HG02798 (cell line): ENCODE data around the gene EGLN3.

ENCODE experiments used
- ATAC-seq: cut with Tn5 transposase; IDR thresholded peaks from one replicate; pipeline ENCODE4 v1.9.1; 2021; ENCODE audit warnings: mild to moderate bottlenecking; ENCODE audit not compliant: unreplicated experiment, poor library complexity

The EGLN3 gene

GRCh38 chr14:33880330-33880729, 70.5 kb downstream of the EGLN3 start:
- no peak for ATAC-seq

DNA sequence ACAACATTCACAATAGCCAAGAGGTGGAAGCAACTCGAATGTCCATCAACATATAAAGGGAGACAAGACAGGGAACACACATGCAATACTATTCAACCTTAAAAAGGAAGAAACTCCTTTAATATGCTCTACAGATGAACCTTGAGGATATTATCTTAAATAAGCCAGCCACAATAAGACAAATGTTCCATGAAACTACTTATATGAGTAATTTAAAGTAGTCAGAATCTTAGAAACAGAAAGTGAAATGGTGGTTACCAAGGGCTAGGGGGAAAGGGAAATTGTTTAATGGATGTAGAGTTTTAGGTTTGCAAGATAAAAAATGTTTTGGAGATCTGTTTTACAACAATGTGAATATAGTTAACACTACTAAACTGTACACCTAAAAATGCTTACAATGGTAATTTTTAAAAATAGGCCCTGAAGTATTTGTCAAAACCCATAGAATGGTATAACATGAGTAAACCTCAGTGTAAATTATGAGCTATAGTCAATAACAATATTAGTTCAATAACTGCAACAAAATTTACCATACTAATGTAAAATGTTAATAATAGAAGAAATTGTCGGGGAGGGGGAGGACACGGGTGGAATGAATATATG, 71.1 kb downstream of the EGLN3 start:
- ATAC-seq = no peak

- ATAC-seq = no peak
Observed at GRCh38 chr14:33876274-33876673, 74.6 kb downstream of the EGLN3 start.
